HL-60 (cell line): Measurements from ENCODE around the gene AHRR.

Experiments
- DNase-seq, 2 experiments: peaks; one replicate each; pipeline ENCODE4 v3.0.0-alpha.2; 2010 to 2020; ENCODE audit warnings: low read depth in 1 of 2, low spot score in 1 of 2
- H3K27ac ChIP-seq: fragments of 250-450 bp; sonication (Bioruptor Pico); replicated peaks from 2 replicates; pipeline ENCODE4 v1.5.1; 2020; ENCODE audit warnings: mild to moderate bottlenecking, moderate library complexity
- H3K27me3 ChIP-seq: fragments of 250-450 bp; sonication (Bioruptor Pico); 2 replicates; pipeline ENCODE4 v1.5.1; 2021; ENCODE audit warnings: mild to moderate bottlenecking, moderate library complexity; ENCODE audit not compliant: insufficient read depth, poor library complexity, severe bottlenecking
- H3K4me3 ChIP-seq: replicated peaks from 2 replicates; pipeline ENCODE4 v1.5.1; 2011; ENCODE audit warnings: mild to moderate bottlenecking, control low read depth, low read length; ENCODE audit not compliant: insufficient read depth
- GABPA ChIP-seq: IDR thresholded peaks from 2 replicates; pipeline ENCODE4 v1.6.1; 2012; ENCODE audit warnings: low read depth
- POLR2AphosphoS5 ChIP-seq: IDR thresholded peaks from 2 replicates; pipeline ENCODE4 v1.6.1; 2012; ENCODE audit warnings: low read depth
- SPI1 ChIP-seq: IDR thresholded peaks from 2 replicates; pipeline ENCODE4 v1.6.1; 2012; ENCODE audit warnings: low read depth, mild to moderate bottlenecking, borderline replicate concordance
- TF ChIP-seq, protein P1 (sequence below): IDR thresholded peaks from one replicate; pipeline ENCODE4 v1.5.1; 2011; ENCODE audit warnings: low read length, control low read depth, inconsistent platforms; ENCODE audit not compliant: insufficient read depth
- TF ChIP-seq, protein P2 (sequence below): IDR thresholded peaks from 2 replicates; pipeline ENCODE4 v1.6.1; 2012; ENCODE audit warnings: low read depth; ENCODE audit not compliant: insufficient replicate concordance

AHRR gene

DNA sequence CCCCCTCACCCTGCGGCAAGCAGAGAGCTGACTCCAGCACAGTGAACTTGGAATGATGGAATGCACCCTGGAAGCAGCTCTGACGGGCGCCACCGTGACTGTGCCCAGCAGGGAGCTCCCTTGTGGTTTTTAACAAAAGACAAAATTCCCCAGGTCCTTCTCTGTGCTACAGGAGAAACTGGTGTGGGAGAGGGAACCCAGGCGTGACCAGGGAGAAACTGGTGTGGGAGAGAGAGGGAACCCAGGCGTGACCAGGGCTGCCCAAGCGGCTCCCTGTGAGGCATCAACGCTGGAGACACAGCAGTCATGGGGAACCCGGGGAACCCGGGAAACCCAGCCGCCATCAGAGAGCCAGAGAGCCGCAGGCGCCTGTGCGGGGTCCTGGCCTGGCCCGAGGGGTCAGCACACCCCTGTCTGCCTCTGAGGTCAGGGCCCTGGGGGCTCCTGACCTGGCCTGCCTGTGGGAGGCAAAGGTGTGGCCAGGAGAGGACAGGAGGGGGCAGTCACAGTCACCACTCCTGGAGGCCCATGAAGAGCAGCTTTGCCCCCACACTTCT is 3.1 kb upstream of the AHRR start:
- no peak overlapping the region for H3K27ac ChIP-seq
- H3K27me3 ChIP-seq, result no peaks in the 10 kb centered on the region
- TF ChIP-seq, protein P1, sequence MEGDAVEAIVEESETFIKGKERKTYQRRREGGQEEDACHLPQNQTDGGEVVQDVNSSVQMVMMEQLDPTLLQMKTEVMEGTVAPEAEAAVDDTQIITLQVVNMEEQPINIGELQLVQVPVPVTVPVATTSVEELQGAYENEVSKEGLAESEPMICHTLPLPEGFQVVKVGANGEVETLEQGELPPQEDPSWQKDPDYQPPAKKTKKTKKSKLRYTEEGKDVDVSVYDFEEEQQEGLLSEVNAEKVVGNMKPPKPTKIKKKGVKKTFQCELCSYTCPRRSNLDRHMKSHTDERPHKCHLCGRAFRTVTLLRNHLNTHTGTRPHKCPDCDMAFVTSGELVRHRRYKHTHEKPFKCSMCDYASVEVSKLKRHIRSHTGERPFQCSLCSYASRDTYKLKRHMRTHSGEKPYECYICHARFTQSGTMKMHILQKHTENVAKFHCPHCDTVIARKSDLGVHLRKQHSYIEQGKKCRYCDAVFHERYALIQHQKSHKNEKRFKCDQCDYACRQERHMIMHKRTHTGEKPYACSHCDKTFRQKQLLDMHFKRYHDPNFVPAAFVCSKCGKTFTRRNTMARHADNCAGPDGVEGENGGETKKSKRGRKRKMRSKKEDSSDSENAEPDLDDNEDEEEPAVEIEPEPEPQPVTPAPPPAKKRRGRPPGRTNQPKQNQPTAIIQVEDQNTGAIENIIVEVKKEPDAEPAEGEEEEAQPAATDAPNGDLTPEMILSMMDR, result no peak
- TF ChIP-seq GABPA (no peak), POLR2AphosphoS5 (no peak), SPI1 (no peak)
- TF ChIP-seq, protein P2, sequence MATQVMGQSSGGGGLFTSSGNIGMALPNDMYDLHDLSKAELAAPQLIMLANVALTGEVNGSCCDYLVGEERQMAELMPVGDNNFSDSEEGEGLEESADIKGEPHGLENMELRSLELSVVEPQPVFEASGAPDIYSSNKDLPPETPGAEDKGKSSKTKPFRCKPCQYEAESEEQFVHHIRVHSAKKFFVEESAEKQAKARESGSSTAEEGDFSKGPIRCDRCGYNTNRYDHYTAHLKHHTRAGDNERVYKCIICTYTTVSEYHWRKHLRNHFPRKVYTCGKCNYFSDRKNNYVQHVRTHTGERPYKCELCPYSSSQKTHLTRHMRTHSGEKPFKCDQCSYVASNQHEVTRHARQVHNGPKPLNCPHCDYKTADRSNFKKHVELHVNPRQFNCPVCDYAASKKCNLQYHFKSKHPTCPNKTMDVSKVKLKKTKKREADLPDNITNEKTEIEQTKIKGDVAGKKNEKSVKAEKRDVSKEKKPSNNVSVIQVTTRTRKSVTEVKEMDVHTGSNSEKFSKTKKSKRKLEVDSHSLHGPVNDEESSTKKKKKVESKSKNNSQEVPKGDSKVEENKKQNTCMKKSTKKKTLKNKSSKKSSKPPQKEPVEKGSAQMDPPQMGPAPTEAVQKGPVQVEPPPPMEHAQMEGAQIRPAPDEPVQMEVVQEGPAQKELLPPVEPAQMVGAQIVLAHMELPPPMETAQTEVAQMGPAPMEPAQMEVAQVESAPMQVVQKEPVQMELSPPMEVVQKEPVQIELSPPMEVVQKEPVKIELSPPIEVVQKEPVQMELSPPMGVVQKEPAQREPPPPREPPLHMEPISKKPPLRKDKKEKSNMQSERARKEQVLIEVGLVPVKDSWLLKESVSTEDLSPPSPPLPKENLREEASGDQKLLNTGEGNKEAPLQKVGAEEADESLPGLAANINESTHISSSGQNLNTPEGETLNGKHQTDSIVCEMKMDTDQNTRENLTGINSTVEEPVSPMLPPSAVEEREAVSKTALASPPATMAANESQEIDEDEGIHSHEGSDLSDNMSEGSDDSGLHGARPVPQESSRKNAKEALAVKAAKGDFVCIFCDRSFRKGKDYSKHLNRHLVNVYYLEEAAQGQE, result no peak
- peak in 1 of 2 experiments; percentile 41 for DNase-seq
- H3K4me3 ChIP-seq, result no peak overlapping the region

DNA sequence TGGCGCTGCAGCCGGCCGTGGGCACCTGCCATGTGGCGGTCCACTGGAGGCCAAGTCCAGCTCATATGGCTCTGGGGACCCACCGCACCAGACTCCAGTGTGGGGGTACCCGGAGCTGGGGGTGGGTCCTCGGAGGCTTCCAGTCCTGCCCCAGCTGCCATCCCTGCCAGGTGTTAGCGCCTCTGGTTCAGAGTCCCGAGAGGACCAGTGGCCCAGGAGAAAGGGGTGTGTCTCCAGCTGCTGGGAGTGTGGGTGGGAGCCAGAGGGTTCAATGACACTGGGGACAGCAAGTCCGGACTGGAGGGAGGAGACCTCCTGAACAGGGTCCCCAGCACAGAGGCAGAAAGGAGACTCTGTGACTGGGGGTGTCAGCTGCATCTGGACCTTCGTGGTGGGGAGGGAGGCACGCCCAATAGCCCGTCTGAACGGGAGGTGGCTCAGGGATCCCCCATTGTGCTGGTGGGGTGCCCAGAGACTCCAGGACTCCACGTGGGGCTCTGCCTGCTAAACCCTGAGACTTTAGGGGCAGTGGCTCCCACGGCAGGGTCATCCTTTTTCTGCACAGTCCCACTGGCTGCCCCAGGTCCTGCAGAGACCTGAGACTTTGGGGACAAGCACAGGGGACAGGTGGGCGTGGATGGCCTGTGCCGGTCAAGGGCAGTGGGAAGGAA is 2.4 kb upstream of the AHRR start:
- Histone ChIP-seq H3K27ac (no peak overlapping the region), H3K4me3 (no peak overlapping the region), H3K27me3 (no peaks in the 10 kb centered on the region)
- no peak for DNase-seq
- TF ChIP-seq, protein P1, result no peak
- TF ChIP-seq POLR2AphosphoS5, result no peak
- TF ChIP-seq SPI1, result no peak
- TF ChIP-seq, protein P2, result no peak
- TF ChIP-seq GABPA, result no peak

DNA sequence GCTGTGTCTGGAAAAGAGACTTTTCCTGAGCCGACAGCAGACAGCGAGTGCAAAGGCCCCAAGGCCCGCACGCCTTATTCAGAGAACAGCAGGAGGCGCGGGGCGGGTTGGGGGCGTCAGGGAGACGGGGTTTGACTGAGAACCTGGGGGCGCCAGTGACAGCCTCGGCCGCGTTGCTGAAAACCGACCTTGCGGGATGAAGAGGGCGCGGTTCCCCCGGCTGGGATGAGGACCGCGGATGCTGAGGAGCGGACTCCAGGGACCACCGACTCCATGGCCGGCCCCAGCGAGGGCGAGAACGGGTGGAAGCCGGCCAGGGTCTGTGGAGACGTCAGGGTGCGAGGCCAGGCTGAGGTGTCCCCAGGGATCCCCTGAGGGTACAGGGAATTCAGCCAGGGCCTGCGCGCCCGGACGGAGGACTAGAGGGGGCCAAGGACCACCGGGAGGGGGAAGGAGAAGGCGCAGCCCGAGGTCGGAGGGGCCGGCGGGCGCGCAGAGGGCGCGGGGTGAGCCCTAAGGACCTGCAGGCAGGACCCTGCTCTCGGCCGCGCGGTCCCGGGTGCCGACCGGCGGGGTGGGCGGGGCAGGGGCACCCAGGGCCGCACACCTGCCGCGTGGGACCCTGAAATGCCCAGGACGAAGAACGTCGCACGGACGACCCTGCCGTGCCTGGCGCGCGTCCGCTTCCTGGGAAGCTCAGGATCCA is 837 bp upstream of the AHRR start:
- no peak for DNase-seq
- H3K27me3 ChIP-seq, result no peaks in the 10 kb centered on the region
- TF ChIP-seq, protein P1, result no peak
- no peak for TF ChIP-seq GABPA
- no peak for TF ChIP-seq SPI1
- TF ChIP-seq, protein P2, result no peak
- TF ChIP-seq POLR2AphosphoS5, result no peak
- H3K27ac ChIP-seq, result peak overlapping the region; percentile 89
- H3K4me3 ChIP-seq, result peak overlapping the region; percentile 50
